ENCODE measurements around the gene CRYBG2.

CRYBG2 gene

GRCh38 chr1:26274801-26275425, 79.0 kb downstream of the CRYBG2 start:
- peaks cover 54% of the 10 kb centered on the region for H3K4me1 ChIP-seq (ENCODE audit: insufficient read depth, poor library complexity, severe bottlenecking)
- no peaks in the 10 kb centered on the region for H3K27me3 ChIP-seq (ENCODE audit: insufficient read depth, poor library complexity, severe bottlenecking)
- no peak overlapping the region for H3K4me3 ChIP-seq (ENCODE audit: severe bottlenecking)
- H3K36me3 ChIP-seq (ENCODE audit: low read depth): peaks cover 45% of the 10 kb centered on the region
- ATAC-seq (ENCODE audit: low read depth): peak; percentile 19; the same call in 1 of the 3 replicates
- DNase-seq (ENCODE audit: low spot score): peak; percentile 62
- peaks cover 2% of the 10 kb centered on the region for H3K9me3 ChIP-seq (ENCODE audit: severe bottlenecking)
- H3K27ac ChIP-seq (ENCODE audit: poor library complexity, severe bottlenecking): peak overlapping the region; percentile 91
- TF ChIP-seq CTCF (IDR thresholded peaks at IDR 0.05; ENCODE audit: poor library complexity, severe bottlenecking): no peak

All from RWPE2 (cell line).